ENCODE results near the gene NDUFS3. TPM values are rescaled to one million over a fixed set of nuclear protein-coding genes. Genes with fewer than 3 reads are reported as not detected.

The NDUFS3 gene
- total RNA-seq, 2 experiments from 2014 or later = 139 to 144 TPM

DNA sequence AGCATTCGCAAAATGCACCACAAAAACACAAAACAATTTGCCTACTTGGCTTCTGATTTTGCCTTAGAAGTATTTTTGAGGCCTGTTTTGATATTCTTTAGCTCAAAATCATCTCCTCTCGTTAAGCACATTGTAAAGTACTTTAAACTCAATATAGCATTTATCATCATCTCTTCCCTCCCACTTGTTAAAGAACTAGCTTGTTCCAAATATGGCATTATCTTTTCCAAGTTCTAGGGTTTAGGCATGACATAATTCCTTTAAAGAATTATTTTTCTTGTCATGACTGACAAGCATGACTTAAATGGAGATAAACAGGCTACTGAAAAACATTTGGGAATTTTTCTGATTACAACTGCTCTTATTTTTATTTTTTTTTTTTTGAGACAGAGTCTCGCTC lies 47.2 kb upstream of the NDUFS3 start:
- no peak overlapping the region for H3K4me3 ChIP-seq (ENCODE audit: low read length)
- no peaks in the 10 kb centered on the region for H3K27me3 Mint-ChIP-seq
- intact Hi-C loops (cut with DNase I, micrococcal nuclease) = no loop called here
- no peak overlapping the region for H3K27ac ChIP-seq (ENCODE audit: low read depth in 1 of 2, low read length in 2 of 2)
- no peak for ATAC-seq (ENCODE audit: poor library complexity)
- H3K27me3 ChIP-seq (ENCODE audit: control insufficient read depth in 1 of 2, insufficient read depth in 2 of 2, low read length in 2 of 2) = no peaks in the 10 kb centered on the region
- H3K36me3 ChIP-seq (ENCODE audit: insufficient read depth, low read length) = peaks cover 32% of the 10 kb centered on the region
- peaks cover 47% of the 10 kb centered on the region for H3K4me1 Mint-ChIP-seq (ENCODE audit: low read depth)
- no peaks in the 10 kb centered on the region for H3K9me3 Mint-ChIP-seq
- no peak overlapping the region for H3K4me3 Mint-ChIP-seq
- no peak for DNase-seq
- POLR2A ChIA-PET = no interaction called here
- H3K4me1 ChIP-seq (ENCODE audit: insufficient read depth, low read length) = peaks cover 46% of the 10 kb centered on the region
- no peak for TF ChIP-seq CTCF (IDR thresholded peaks at IDR 0.05)
- no peaks in the 10 kb centered on the region for H3K9me3 ChIP-seq (ENCODE audit: control insufficient read depth in 1 of 2, insufficient read depth in 1 of 2, low read length in 2 of 2)
- peaks cover 40% of the 10 kb centered on the region for H3K36me3 Mint-ChIP-seq (ENCODE audit: low read depth)
- CTCF ChIA-PET = interaction anchor here (1.0 kb wide), 1 partner anchor 22 kb away, joined by 4 read pairs; no protein-coding TSS in a partner anchor
- H3K27ac Mint-ChIP-seq = peak overlapping the region; percentile 30

DNA sequence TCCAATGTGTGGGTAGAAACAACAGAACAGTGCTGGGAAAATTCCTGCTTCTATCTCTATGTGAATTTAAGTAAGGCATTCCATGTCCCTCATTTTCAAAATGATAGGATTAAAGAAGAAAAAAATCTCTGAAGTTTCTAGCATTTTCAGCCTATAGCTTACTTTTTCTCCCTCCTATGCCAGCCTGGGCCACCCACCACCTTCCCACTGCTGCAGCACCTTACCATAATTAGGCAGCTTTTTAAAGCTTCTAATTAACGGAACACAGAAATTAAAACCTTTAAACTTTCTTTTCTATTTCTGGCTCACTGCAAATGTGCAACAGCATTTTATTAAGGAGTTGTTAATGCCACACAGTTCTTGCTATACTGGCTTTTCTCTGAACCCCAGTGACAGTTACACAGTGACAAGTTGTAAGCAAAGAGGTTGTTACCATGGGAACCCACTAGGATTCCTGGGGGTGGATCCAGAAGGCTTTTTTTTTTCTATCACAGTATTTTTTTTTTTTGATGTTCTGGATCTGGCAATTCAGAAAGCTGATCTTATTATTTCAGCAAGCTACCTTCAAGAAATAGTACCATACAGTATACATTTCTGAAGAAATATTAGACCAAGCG lies 46.2 kb upstream of the NDUFS3 start:
- Histone ChIP-seq H3K27me3 (ENCODE audit: control insufficient read depth in 1 of 2, insufficient read depth in 2 of 2, low read length in 2 of 2) (no peaks in the 10 kb centered on the region), H3K27ac (ENCODE audit: low read depth in 1 of 2, low read length in 2 of 2) (no peak overlapping the region), H3K36me3 (ENCODE audit: insufficient read depth, low read length) (peaks cover 32% of the 10 kb centered on the region), H3K4me3 (ENCODE audit: low read length) (no peak overlapping the region), H3K4me1 (ENCODE audit: insufficient read depth, low read length) (peaks cover 42% of the 10 kb centered on the region), H3K9me3 (ENCODE audit: control insufficient read depth in 1 of 2, insufficient read depth in 1 of 2, low read length in 2 of 2) (no peaks in the 10 kb centered on the region)
- ATAC-seq (ENCODE audit: poor library complexity) (no peak), DNase-seq (no peak)
- no peak overlapping the region for H3K4me3 Mint-ChIP-seq
- ChIA-PET POLR2A (interaction anchor here (0.7 kb wide), 1 partner anchor 9 kb away, joined by 3 read pairs; no protein-coding TSS in a partner anchor), CTCF (interaction anchor here (1.2 to 1.9 kb wide), 2 partner anchors 10 to 20 kb away, joined by 4 to 6 read pairs; partner anchors contain the start of gene CELF1)
- H3K27me3 Mint-ChIP-seq = no peaks in the 10 kb centered on the region
- no peak for TF ChIP-seq CTCF (IDR thresholded peaks at IDR 0.05)
- peaks cover 50% of the 10 kb centered on the region for H3K4me1 Mint-ChIP-seq (ENCODE audit: low read depth)
- intact Hi-C loops (cut with DNase I, micrococcal nuclease) = no loop called here
- H3K36me3 Mint-ChIP-seq (ENCODE audit: low read depth) = peaks cover 40% of the 10 kb centered on the region
- no peaks in the 10 kb centered on the region for H3K9me3 Mint-ChIP-seq
- H3K27ac Mint-ChIP-seq = peak overlapping the region; percentile 69

DNA sequence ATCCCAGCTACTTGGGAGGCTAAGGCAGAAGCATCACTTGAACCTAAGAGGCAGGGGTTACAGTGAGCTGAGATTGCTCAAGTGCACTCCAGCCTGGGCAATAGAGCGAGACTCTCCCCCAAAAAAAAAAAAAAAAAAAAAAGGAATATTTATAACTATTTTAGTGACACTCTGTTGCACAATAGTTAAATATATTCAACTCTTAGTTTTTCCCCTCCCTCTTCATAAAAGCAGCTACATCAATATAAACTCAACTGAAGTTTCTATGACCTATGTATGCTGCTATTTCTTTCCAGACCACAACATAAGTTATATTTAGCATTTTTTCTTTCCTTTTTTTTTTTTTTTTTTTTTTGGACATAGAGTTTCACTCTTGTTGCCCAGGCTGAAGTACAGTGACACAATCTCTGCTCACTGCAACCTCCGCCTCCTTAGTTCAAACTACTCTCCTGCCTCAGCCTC lies 45.2 kb upstream of the NDUFS3 start:
- H3K4me1 ChIP-seq (ENCODE audit: insufficient read depth, low read length) = peaks cover 42% of the 10 kb centered on the region
- H3K4me3 ChIP-seq (ENCODE audit: low read length) = no peak overlapping the region
- ATAC-seq (ENCODE audit: poor library complexity) (no peak), DNase-seq (no peak)
- no peak overlapping the region for H3K27ac ChIP-seq (ENCODE audit: low read depth in 1 of 2, low read length in 2 of 2)
- peaks cover 28% of the 10 kb centered on the region for H3K36me3 ChIP-seq (ENCODE audit: insufficient read depth, low read length)
- no peaks in the 10 kb centered on the region for H3K27me3 ChIP-seq (ENCODE audit: control insufficient read depth in 1 of 2, insufficient read depth in 2 of 2, low read length in 2 of 2)
- POLR2A ChIA-PET = no interaction called here
- H3K4me1 Mint-ChIP-seq (ENCODE audit: low read depth) = peaks cover 49% of the 10 kb centered on the region
- no peaks in the 10 kb centered on the region for H3K9me3 Mint-ChIP-seq
- CTCF ChIA-PET = interaction anchor here (0.7 to 2.1 kb wide), 4 partner anchors 8 to 33 kb away, joined by 3 to 8 read pairs (median 5); partner anchors contain the start of gene CELF1
- intact Hi-C loops (cut with DNase I, micrococcal nuclease) = no loop called here
- no peak overlapping the region for H3K27ac Mint-ChIP-seq
- peaks cover 37% of the 10 kb centered on the region for H3K36me3 Mint-ChIP-seq (ENCODE audit: low read depth)
- no peaks in the 10 kb centered on the region for H3K27me3 Mint-ChIP-seq
- no peak for TF ChIP-seq CTCF (IDR thresholded peaks at IDR 0.05)
- no peak overlapping the region for H3K4me3 Mint-ChIP-seq
- no peaks in the 10 kb centered on the region for H3K9me3 ChIP-seq (ENCODE audit: control insufficient read depth in 1 of 2, insufficient read depth in 1 of 2, low read length in 2 of 2)
